HEK293 (cell line): ENCODE data around the gene CAPN10.

Experiments
- BCL11A ChIP-seq: fragments of 450-650 bp; formaldehyde crosslinking; IDR thresholded peaks from 2 replicates; pipeline ENCODE4 v1.5.1; 2016; ENCODE audit warnings: low read depth, missing biosample characterization, missing genetic modification characterization
- ZNF10 ChIP-seq: fragments of 450-650 bp; formaldehyde crosslinking; IDR thresholded peaks from 2 replicates; pipeline ENCODE4 v1.5.1; 2017; ENCODE audit warnings: missing biosample characterization, missing genetic modification characterization
- ZNF138 ChIP-seq: fragments of 450-650 bp; formaldehyde crosslinking; IDR thresholded peaks from 2 replicates; pipeline ENCODE4 v1.5.1; 2016; ENCODE audit warnings: missing biosample characterization, missing genetic modification characterization, borderline replicate concordance
- ZNF221 ChIP-seq: fragments of 450-650 bp; formaldehyde crosslinking; IDR thresholded peaks from 2 replicates; pipeline ENCODE4 v1.5.1; 2017; ENCODE audit warnings: missing biosample characterization, missing genetic modification characterization, borderline replicate concordance
- ZNF274 ChIP-seq, 2 experiments: fragments of 200-500 bp in 1 of 2; fragments of 450-650 bp in 1 of 2; sonication (Bioruptor generic) in 1 of 2; formaldehyde crosslinking in 1 of 2; IDR thresholded peaks; 2 replicates each; pipeline versions ENCODE4 v1.5.1 to v1.6.1; 2014 to 2016; ENCODE audit warnings: borderline replicate concordance in 1 of 2, inconsistent platforms in 1 of 2, low read length in 1 of 2, missing biosample characterization in 1 of 2, missing genetic modification characterization in 1 of 2
- ZNF501 ChIP-seq: fragments of 450-650 bp; formaldehyde crosslinking; IDR thresholded peaks from 2 replicates; pipeline ENCODE4 v1.5.1; 2016; ENCODE audit warnings: missing biosample characterization, missing genetic modification characterization
- ZNF558 ChIP-seq: fragments of 450-650 bp; formaldehyde crosslinking; IDR thresholded peaks from 2 replicates; pipeline ENCODE4 v1.5.1; 2016; ENCODE audit warnings: missing biosample characterization, missing genetic modification characterization
- TF ChIP-seq, protein P1 (sequence below): fragments of 450-650 bp; formaldehyde crosslinking; IDR thresholded peaks from 2 replicates; pipeline ENCODE4 v1.5.1; 2016; ENCODE audit warnings: missing biosample characterization, missing genetic modification characterization
- TF ChIP-seq, protein P2 (sequence below): fragments of 450-650 bp; formaldehyde crosslinking; IDR thresholded peaks from 2 replicates; pipeline ENCODE4 v1.5.1; 2016; ENCODE audit warnings: missing biosample characterization, missing genetic modification characterization, low read depth

DNA sequence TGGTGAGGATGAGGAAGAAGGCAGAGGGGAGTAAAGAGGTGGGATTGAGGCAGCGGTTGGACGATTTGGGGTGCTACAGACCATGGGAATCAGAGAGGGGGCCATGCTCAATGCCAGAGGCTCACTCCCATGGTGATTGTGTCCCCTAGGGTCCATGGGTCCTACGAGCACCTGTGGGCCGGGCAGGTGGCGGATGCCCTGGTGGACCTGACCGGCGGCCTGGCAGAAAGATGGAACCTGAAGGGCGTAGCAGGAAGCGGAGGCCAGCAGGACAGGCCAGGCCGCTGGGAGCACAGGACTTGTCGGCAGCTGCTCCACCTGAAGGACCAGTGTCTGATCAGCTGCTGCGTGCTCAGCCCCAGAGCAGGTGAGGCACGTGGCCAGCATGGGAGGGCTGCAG lies 5.2 kb downstream of the CAPN10 start:
- no peak for TF ChIP-seq ZNF10 (tag by site-specific recombination)
- TF ChIP-seq, protein P1, sequence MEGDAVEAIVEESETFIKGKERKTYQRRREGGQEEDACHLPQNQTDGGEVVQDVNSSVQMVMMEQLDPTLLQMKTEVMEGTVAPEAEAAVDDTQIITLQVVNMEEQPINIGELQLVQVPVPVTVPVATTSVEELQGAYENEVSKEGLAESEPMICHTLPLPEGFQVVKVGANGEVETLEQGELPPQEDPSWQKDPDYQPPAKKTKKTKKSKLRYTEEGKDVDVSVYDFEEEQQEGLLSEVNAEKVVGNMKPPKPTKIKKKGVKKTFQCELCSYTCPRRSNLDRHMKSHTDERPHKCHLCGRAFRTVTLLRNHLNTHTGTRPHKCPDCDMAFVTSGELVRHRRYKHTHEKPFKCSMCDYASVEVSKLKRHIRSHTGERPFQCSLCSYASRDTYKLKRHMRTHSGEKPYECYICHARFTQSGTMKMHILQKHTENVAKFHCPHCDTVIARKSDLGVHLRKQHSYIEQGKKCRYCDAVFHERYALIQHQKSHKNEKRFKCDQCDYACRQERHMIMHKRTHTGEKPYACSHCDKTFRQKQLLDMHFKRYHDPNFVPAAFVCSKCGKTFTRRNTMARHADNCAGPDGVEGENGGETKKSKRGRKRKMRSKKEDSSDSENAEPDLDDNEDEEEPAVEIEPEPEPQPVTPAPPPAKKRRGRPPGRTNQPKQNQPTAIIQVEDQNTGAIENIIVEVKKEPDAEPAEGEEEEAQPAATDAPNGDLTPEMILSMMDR (tag by site-specific recombination), result no peak
- no peak for TF ChIP-seq ZNF138
- no peak for TF ChIP-seq ZNF558 (tag by site-specific recombination)
- TF ChIP-seq, protein P2, sequence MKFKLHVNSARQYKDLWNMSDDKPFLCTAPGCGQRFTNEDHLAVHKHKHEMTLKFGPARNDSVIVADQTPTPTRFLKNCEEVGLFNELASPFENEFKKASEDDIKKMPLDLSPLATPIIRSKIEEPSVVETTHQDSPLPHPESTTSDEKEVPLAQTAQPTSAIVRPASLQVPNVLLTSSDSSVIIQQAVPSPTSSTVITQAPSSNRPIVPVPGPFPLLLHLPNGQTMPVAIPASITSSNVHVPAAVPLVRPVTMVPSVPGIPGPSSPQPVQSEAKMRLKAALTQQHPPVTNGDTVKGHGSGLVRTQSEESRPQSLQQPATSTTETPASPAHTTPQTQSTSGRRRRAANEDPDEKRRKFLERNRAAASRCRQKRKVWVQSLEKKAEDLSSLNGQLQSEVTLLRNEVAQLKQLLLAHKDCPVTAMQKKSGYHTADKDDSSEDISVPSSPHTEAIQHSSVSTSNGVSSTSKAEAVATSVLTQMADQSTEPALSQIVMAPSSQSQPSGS, result no peak
- TF ChIP-seq ZNF274 (IDR thresholded peaks at IDR 0.05; ENCODE audit: low read length), result no peak
- TF ChIP-seq ZNF274 (tag by site-specific recombination; IDR thresholded peaks at IDR 0.05; ENCODE audit: borderline replicate concordance), result no peak
- no peak for TF ChIP-seq ZNF501
- no peak for TF ChIP-seq BCL11A (tag by site-specific recombination)
- TF ChIP-seq ZNF221, result no peak
